Measurements from ENCODE around the gene GGTLC1.

Gene GGTLC1

DNA sequence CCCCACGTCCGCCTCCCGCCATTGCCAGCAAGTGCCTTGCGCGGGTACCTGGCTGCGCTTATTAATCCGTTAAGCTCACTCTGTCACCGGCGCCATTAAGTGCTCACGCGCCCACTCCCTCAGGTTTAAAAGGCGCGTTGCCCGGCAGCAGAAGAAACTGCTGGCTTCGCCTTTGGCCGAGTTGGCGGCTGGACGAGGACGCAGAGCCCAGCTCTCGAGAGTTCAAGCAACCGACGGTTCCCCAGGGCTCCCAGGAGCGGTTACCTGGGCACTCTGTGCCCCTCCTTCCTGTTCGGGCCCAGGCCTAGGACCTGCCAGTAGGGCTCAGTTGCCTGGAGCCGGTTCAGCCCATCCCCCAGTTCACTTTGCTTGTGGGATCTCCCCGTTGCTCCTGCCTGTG, at the start of gene GGTLC1:
Gene GGTLC1, minus strand, starts transcription at position 219 of the 400 bp plus-strand sequence. CDS start 2,168 bp downstream, outside the sequence.
- Histone ChIP-seq H3K36me3 (ENCODE audit: control insufficient read depth in 5 of 5, insufficient read depth in 5 of 5, low read length in 5 of 5) (no peaks in the 10 kb centered on the region), H3K27me3 (ENCODE audit: control insufficient read depth in 5 of 5, insufficient read depth in 4 of 5, low read length in 5 of 5) (no peaks in the 10 kb centered on the region), H3K4me1 (ENCODE audit: control insufficient read depth in 5 of 5, insufficient read depth in 5 of 5, low read length in 5 of 5) (no peaks in the 10 kb centered on the region), H3K4me3 (ENCODE audit: low read depth in 1 of 5, low read length in 5 of 5) (no peak within 1 kb of the TSS), H3K9ac (ENCODE audit: low read length in 5 of 5) (no peak within 1 kb of the TSS), H3K9me3 (ENCODE audit: control insufficient read depth in 5 of 5, low read length in 5 of 5) (no peaks in the 10 kb centered on the region), H3K27ac (ENCODE audit: low read depth, low read length) (no peak within 1 kb of the TSS)

DNA sequence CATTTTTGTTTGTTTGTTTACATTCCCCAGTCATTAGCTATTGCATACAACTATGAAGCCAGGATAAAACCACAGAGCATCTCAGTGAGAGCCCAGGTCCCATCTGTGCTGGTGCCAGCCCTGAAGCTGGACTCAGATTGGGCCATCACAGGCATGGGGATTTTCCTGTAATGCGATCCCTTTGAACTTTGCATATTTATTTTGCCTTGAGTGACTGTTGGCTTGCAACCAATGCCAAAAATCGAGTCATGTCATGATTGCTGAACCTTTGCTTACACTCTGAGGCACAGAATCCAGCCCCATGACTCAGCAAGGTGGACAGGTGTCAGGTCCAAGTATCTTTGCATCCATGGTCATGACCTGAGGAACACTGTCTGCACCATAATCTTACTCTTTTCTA, 46.2 kb upstream of the GGTLC1 start:
- no peak overlapping the region for H3K4me3 ChIP-seq (ENCODE audit: low read depth in 1 of 5, low read length in 5 of 5)
- H3K27me3 ChIP-seq (ENCODE audit: control insufficient read depth in 5 of 5, insufficient read depth in 4 of 5, low read length in 5 of 5), result no peaks in the 10 kb centered on the region
- no peaks in the 10 kb centered on the region for H3K36me3 ChIP-seq (ENCODE audit: control insufficient read depth in 5 of 5, insufficient read depth in 5 of 5, low read length in 5 of 5)
- H3K4me1 ChIP-seq (ENCODE audit: control insufficient read depth in 5 of 5, insufficient read depth in 5 of 5, low read length in 5 of 5), result peaks cover 0 to 3% (median 0%) of the 10 kb centered on the region in 5 donors
- H3K9me3 ChIP-seq (ENCODE audit: control insufficient read depth in 5 of 5, low read length in 5 of 5), result no peaks in the 10 kb centered on the region
- no peak overlapping the region for H3K27ac ChIP-seq (ENCODE audit: low read depth, low read length)
- H3K9ac ChIP-seq (ENCODE audit: low read length in 5 of 5), result no peak overlapping the region

DNA sequence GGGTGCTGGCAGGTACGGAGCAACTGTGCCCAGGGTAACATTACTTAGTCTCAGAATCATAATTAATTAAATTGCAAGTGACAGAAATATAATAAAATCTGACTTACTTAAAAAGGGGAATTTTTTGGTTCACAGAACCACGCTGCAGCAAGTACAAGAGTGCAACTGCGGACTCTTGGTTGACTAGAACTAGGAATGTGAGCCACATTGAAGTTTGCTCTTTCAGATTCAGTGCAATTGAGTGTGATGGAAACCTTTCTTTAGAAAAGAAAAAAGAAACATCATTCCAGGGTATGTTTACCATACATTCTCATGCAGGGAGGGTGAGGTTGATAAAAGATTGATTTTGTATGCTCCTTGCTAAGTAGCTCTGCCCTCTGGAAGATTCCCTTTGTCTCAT, 45.0 kb upstream of the GGTLC1 start:
- Histone ChIP-seq H3K9ac (ENCODE audit: low read length in 5 of 5) (no peak overlapping the region), H3K27me3 (ENCODE audit: control insufficient read depth in 5 of 5, insufficient read depth in 4 of 5, low read length in 5 of 5) (no peaks in the 10 kb centered on the region), H3K36me3 (ENCODE audit: control insufficient read depth in 5 of 5, insufficient read depth in 5 of 5, low read length in 5 of 5) (no peaks in the 10 kb centered on the region), H3K4me3 (ENCODE audit: low read depth in 1 of 5, low read length in 5 of 5) (no peak overlapping the region), H3K27ac (ENCODE audit: low read depth, low read length) (no peak overlapping the region), H3K9me3 (ENCODE audit: control insufficient read depth in 5 of 5, low read length in 5 of 5) (no peaks in the 10 kb centered on the region), H3K4me1 (ENCODE audit: control insufficient read depth in 5 of 5, insufficient read depth in 5 of 5, low read length in 5 of 5) (peaks cover 0 to 3% (median 0%) of the 10 kb centered on the region in 5 donors)

DNA sequence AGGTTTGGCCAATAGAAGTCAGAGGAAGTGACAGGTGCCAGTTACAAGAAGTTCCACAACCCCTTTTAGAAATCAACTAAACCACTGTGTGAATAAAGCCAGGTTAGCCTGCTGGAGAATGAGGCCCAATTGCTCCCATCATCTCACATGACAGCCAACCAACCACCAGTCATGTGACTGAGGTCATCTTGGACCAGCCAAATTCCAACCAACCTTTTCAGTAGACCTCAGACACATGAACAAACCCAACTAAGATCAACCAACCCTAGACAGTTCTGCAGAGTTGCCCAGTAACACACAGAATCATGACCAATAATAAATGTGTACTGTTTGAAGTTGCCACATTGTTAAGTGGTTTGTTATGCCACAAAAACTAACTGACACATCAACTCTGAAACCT, 44.6 kb upstream of the GGTLC1 start:
- Histone ChIP-seq H3K36me3 (ENCODE audit: control insufficient read depth in 5 of 5, insufficient read depth in 5 of 5, low read length in 5 of 5) (no peaks in the 10 kb centered on the region), H3K9me3 (ENCODE audit: control insufficient read depth in 5 of 5, low read length in 5 of 5) (no peaks in the 10 kb centered on the region), H3K4me3 (ENCODE audit: low read depth in 1 of 5, low read length in 5 of 5) (no peak overlapping the region), H3K27ac (ENCODE audit: low read depth, low read length) (no peak overlapping the region), H3K4me1 (ENCODE audit: control insufficient read depth in 5 of 5, insufficient read depth in 5 of 5, low read length in 5 of 5) (peaks cover 0 to 3% (median 0%) of the 10 kb centered on the region in 5 donors), H3K27me3 (ENCODE audit: control insufficient read depth in 5 of 5, insufficient read depth in 4 of 5, low read length in 5 of 5) (no peaks in the 10 kb centered on the region), H3K9ac (ENCODE audit: low read length in 5 of 5) (no peak overlapping the region)

DNA sequence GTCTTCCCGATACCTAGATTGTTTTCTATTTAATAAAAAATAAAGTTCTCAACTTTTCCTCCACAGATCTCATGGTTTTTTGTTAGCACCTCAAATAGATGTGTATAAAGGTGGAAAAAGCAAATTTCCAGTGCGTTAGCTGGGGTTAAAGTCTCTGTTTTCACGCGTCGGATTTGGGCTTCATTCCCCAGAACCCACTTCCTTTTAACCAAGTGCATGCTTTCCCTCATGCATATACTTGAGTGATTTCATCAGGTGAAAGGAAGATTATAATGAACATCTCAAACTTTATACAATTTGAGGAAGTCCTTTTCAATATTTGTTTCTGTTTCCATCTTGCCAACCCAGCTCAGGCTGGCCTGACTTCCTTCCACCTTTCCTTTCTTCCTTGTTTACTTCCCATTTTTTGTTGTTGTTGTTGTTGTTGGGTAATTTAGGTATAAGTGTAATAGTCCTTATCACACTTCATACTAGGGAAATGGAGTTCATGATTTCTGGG, 43.9 kb upstream of the GGTLC1 start:
- no peaks in the 10 kb centered on the region for H3K27me3 ChIP-seq (ENCODE audit: control insufficient read depth in 5 of 5, insufficient read depth in 4 of 5, low read length in 5 of 5)
- H3K4me3 ChIP-seq (ENCODE audit: low read depth in 1 of 5, low read length in 5 of 5), result no peak overlapping the region
- H3K9ac ChIP-seq (ENCODE audit: low read length in 5 of 5), result no peak overlapping the region
- H3K36me3 ChIP-seq (ENCODE audit: control insufficient read depth in 5 of 5, insufficient read depth in 5 of 5, low read length in 5 of 5), result no peaks in the 10 kb centered on the region
- H3K27ac ChIP-seq (ENCODE audit: low read depth, low read length), result no peak overlapping the region
- peaks cover 0 to 7% (median 0%) of the 10 kb centered on the region in 5 donors for H3K4me1 ChIP-seq (ENCODE audit: control insufficient read depth in 5 of 5, insufficient read depth in 5 of 5, low read length in 5 of 5)
- H3K9me3 ChIP-seq (ENCODE audit: control insufficient read depth in 5 of 5, low read length in 5 of 5), result no peaks in the 10 kb centered on the region

DNA sequence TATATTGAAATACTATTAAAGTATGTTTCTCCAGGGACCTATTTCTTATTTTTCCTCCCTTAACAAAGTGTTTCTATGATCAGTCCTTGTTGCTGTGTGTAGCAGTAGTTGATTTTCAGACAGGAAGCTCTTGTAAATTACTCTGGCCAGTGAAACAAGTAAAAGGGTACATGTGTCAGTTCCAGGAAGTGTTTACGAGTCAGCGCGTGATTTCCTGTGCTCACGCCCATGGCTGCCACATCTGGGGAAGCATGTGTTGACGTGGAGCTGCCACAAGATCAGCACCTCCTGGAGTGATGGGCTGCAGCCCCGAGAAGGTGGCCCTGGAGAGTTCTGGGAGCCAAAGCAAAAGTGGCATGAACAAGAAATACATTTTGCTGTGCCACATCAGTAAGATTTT, 38.6 kb upstream of the GGTLC1 start:
- Histone ChIP-seq H3K9me3 (ENCODE audit: control insufficient read depth in 5 of 5, low read length in 5 of 5) (no peaks in the 10 kb centered on the region), H3K27me3 (ENCODE audit: control insufficient read depth in 5 of 5, insufficient read depth in 4 of 5, low read length in 5 of 5) (no peaks in the 10 kb centered on the region), H3K4me1 (ENCODE audit: control insufficient read depth in 5 of 5, insufficient read depth in 5 of 5, low read length in 5 of 5) (peaks cover 0 to 14% (median 0%) of the 10 kb centered on the region in 5 donors), H3K9ac (ENCODE audit: low read length in 5 of 5) (no peak overlapping the region), H3K36me3 (ENCODE audit: control insufficient read depth in 5 of 5, insufficient read depth in 5 of 5, low read length in 5 of 5) (no peaks in the 10 kb centered on the region), H3K27ac (ENCODE audit: low read depth, low read length) (no peak overlapping the region), H3K4me3 (ENCODE audit: low read depth in 1 of 5, low read length in 5 of 5) (peak overlapping the region in 1 of 5 donors; percentile 12)

DNA sequence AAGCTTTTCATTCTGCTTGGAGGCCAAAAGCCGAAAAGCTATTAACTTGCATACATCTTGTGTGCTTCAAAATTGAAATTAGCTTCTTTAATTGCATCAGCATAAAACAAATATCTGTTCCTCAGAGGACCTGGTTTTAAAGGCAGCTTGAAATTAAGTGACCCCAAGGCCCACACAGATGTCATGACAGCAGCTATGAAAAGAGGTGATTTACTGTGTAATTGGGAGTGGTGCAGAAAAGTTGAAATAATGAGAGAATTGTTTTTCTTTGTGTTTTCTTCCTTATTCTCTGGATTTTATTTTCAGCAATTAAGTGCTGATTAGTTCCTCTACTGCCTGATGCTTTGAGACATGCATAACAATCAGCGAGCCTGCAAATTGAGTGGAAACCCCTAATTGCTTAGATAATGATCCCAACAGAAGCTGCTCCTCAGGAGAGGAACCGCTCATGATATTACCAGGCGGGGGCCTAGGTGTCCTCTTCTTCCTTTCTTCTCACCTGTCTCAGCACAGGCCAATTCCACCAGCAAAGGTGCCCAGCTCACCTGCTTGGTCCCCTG, 34.1 kb upstream of the GGTLC1 start:
- Histone ChIP-seq H3K27ac (ENCODE audit: low read depth, low read length) (no peak overlapping the region), H3K9ac (ENCODE audit: low read length in 5 of 5) (no peak overlapping the region), H3K36me3 (ENCODE audit: control insufficient read depth in 5 of 5, insufficient read depth in 5 of 5, low read length in 5 of 5) (no peaks in the 10 kb centered on the region), H3K9me3 (ENCODE audit: control insufficient read depth in 5 of 5, low read length in 5 of 5) (no peaks in the 10 kb centered on the region), H3K4me1 (ENCODE audit: control insufficient read depth in 5 of 5, insufficient read depth in 5 of 5, low read length in 5 of 5) (peaks cover 0 to 10% (median 0%) of the 10 kb centered on the region in 5 donors), H3K27me3 (ENCODE audit: control insufficient read depth in 5 of 5, insufficient read depth in 4 of 5, low read length in 5 of 5) (peaks cover 0 to 3% (median 2%) of the 10 kb centered on the region in 5 donors), H3K4me3 (ENCODE audit: low read depth in 1 of 5, low read length in 5 of 5) (no peak overlapping the region)

DNA sequence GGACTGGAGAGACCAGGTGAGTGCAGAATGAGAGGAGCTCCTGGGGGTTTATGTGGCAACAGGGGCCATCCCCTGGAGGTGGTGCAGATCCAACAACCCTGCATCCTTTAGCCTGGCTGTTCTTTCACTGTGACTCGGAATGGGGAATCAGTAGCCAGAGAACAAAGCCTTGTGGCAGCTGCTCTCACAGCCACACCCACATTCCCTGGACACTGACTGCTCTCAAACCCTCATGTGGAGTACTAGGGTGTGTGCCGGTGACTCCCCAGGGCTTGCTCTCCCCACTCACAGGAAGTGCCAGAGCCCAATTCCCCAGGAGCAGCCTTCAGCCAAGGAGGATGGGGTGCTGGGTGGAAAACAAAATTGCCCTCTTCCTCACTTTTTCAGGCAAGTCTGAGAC, 30.2 kb upstream of the GGTLC1 start:
- Histone ChIP-seq H3K9me3 (ENCODE audit: control insufficient read depth in 5 of 5, low read length in 5 of 5) (no peaks in the 10 kb centered on the region), H3K36me3 (ENCODE audit: control insufficient read depth in 5 of 5, insufficient read depth in 5 of 5, low read length in 5 of 5) (no peaks in the 10 kb centered on the region), H3K27ac (ENCODE audit: low read depth, low read length) (no peak overlapping the region), H3K4me1 (ENCODE audit: control insufficient read depth in 5 of 5, insufficient read depth in 5 of 5, low read length in 5 of 5) (no peaks in the 10 kb centered on the region), H3K9ac (ENCODE audit: low read length in 5 of 5) (no peak overlapping the region), H3K27me3 (ENCODE audit: control insufficient read depth in 5 of 5, insufficient read depth in 4 of 5, low read length in 5 of 5) (peaks cover 0 to 10% (median 7%) of the 10 kb centered on the region in 5 donors), H3K4me3 (ENCODE audit: low read depth in 1 of 5, low read length in 5 of 5) (no peak overlapping the region)

DNA sequence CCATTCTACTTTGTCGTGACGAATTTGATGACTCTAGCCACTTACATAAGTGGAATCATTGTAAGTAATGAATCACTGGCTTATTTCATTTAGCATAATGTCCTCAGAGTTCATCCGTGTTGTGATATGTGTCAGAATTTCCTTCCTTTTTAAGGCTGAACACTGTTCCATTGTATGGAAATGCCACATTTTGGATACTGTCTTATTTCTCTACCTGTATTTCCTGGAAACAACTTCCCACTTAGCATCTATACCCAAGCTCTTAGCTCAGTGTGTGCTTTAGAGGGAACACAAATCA, 28.8 kb upstream of the GGTLC1 start:
- H3K9me3 ChIP-seq (ENCODE audit: control insufficient read depth in 5 of 5, low read length in 5 of 5), result no peaks in the 10 kb centered on the region
- peaks cover 0 to 10% (median 7%) of the 10 kb centered on the region in 5 donors for H3K27me3 ChIP-seq (ENCODE audit: control insufficient read depth in 5 of 5, insufficient read depth in 4 of 5, low read length in 5 of 5)
- no peaks in the 10 kb centered on the region for H3K36me3 ChIP-seq (ENCODE audit: control insufficient read depth in 5 of 5, insufficient read depth in 5 of 5, low read length in 5 of 5)
- no peaks in the 10 kb centered on the region for H3K4me1 ChIP-seq (ENCODE audit: control insufficient read depth in 5 of 5, insufficient read depth in 5 of 5, low read length in 5 of 5)
- no peak overlapping the region for H3K4me3 ChIP-seq (ENCODE audit: low read depth in 1 of 5, low read length in 5 of 5)
- H3K27ac ChIP-seq (ENCODE audit: low read depth, low read length), result no peak overlapping the region
- H3K9ac ChIP-seq (ENCODE audit: low read length in 5 of 5), result no peak overlapping the region

DNA sequence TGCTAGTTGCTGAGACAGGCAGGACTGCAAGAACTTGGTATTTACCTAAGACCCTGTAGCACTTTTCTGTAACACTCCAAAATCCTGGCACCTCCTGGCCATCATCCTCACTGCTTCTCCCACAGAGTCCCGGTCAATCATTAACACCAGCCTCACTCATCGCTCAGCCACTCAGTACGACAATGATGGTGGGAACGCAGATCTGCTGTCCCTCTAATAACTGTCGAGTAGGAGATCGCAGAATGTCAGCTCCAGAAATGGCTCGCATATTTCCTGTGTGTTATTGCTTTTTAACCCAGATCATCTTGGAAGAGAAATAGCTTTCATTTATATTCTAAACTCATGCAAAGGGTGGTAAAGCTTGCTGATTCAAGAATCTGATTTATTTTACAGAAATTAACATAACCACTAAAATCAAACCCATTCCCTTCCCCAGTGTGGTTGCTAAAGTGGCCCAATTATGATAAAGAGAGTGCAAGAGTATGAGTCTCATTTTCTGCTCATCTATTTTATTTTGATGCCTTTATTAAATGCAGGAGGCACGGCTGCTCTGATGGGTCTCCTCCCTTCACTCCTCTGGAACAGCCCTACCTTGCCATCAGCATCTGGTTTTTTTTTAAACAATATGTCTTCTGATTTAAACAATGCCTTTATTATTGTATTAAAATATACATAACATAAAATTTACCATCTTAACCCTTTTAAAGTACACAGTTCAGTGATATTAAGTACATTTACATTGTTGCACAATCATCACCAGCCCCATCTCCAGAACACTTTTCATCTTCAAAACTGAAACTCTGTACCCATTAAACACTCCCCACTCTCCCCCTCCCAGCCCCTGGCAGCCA, 28.3 kb upstream of the GGTLC1 start:
- no peaks in the 10 kb centered on the region for H3K4me1 ChIP-seq (ENCODE audit: control insufficient read depth in 5 of 5, insufficient read depth in 5 of 5, low read length in 5 of 5)
- H3K36me3 ChIP-seq (ENCODE audit: control insufficient read depth in 5 of 5, insufficient read depth in 5 of 5, low read length in 5 of 5), result no peaks in the 10 kb centered on the region
- no peak overlapping the region for H3K27ac ChIP-seq (ENCODE audit: low read depth, low read length)
- peaks cover 0 to 10% (median 7%) of the 10 kb centered on the region in 5 donors for H3K27me3 ChIP-seq (ENCODE audit: control insufficient read depth in 5 of 5, insufficient read depth in 4 of 5, low read length in 5 of 5)
- H3K9me3 ChIP-seq (ENCODE audit: control insufficient read depth in 5 of 5, low read length in 5 of 5), result no peaks in the 10 kb centered on the region
- H3K9ac ChIP-seq (ENCODE audit: low read length in 5 of 5), result no peak overlapping the region
- no peak overlapping the region for H3K4me3 ChIP-seq (ENCODE audit: low read depth in 1 of 5, low read length in 5 of 5)

Data from subcutaneous abdominal adipose tissue (tissue), 5 donors.